Tibial nerve (tissue), 4 donors: ENCODE measurements around the gene SPOCK1. TPM values are rescaled to one million over a fixed set of nuclear protein-coding genes. Genes with fewer than 3 reads are reported as not detected.

ENCODE experiments used
- DNase-seq, 2 donors: peaks; one replicate each; pipeline ENCODE4 v3.0.0-alpha.2; 2019; ENCODE audit warnings: low spot score in 2 of 2
- H3K27ac ChIP-seq, 4 donors: fragments of 200-600 bp; sonication (generic) in 3 of 4; one replicate each; pipeline ENCODE4 v1.5.1; 2017 to 2019; ENCODE audit warnings: mild to moderate bottlenecking in 1 of 4
- H3K27me3 ChIP-seq, 2 donors: fragments of 200-600 bp; sonication (generic) in 1 of 2; one replicate each; pipeline versions ENCODE4 v1.5.1 to v1.6.0; 2017 to 2019
- H3K36me3 ChIP-seq, 3 donors: fragments of 200-600 bp; sonication (generic); one replicate each; pipeline ENCODE4 v1.5.1; 2018 to 2019
- H3K4me1 ChIP-seq, 4 donors: fragments of 200-600 bp; sonication (generic) in 3 of 4; one replicate each; pipeline ENCODE4 v1.5.1; 2017 to 2019
- H3K4me3 ChIP-seq, 4 donors: fragments of 200-600 bp; sonication (generic) in 3 of 4; one replicate each; pipeline ENCODE4 v1.5.1; 2017 to 2019; ENCODE audit warnings: mild to moderate bottlenecking in 1 of 4, moderate library complexity in 1 of 4
- H3K9me3 ChIP-seq, 4 donors: fragments of 200-600 bp; sonication (generic) in 3 of 4; one replicate each; pipeline ENCODE4 v1.5.1; 2017 to 2019
- EP300 ChIP-seq, 2 donors: sonication (generic); formaldehyde crosslinking; IDR thresholded peaks; one replicate each; pipeline ENCODE4 v1.6.1; 2017; ENCODE audit warnings: antibody characterized with exemption in 2 of 2, mild to moderate bottlenecking in 1 of 2
- POLR2A ChIP-seq, 2 donors: fragments of 450-650 bp; IDR thresholded peaks; one replicate each; pipeline ENCODE4 v1.6.1; 2017; ENCODE audit warnings: antibody characterized with exemption in 2 of 2, mild to moderate bottlenecking in 2 of 2, moderate library complexity in 2 of 2
- WGBS, 2 donors: methylation state at CpG; one replicate each; pipeline ENCODE4 v1.1.5; 2018; 5-methylcytosine and 5-hydroxymethylcytosine counted together
- total RNA-seq, 4 donors: library from RNA; depleted of rRNA; stranded (reverse); fragments of >200 nt; gene quantifications; one replicate each; pipeline ENCODE4 v1.1.0, GENCODE V29; 2016
- TF ChIP-seq, protein P1 (sequence below), 5 experiments: fragments of 200-600 bp in 3 of 5; fragments of 450-650 bp in 2 of 5; sonication (generic) in 3 of 5; IDR thresholded peaks; one replicate each; pipeline ENCODE4 v1.5.1; 2016 to 2019; ENCODE audit warnings: antibody characterized with exemption in 5 of 5, mild to moderate bottlenecking in 3 of 5, moderate library complexity in 2 of 5

Gene SPOCK1
- total RNA-seq, 4 donors from 2014 or later = 39.8 to 119 (median 73.1) TPM

GRCh38 chr5:137292461-137293027 is 206.6 kb downstream of the SPOCK1 start:
- DNase-seq = no peak
- 67 to 72% methylated on average over 8 of the region's 8 CpGs for WGBS, 2 donors
- Histone ChIP-seq H3K9me3 (no peaks in the 10 kb centered on the region), H3K4me3 (no peak overlapping the region), H3K27ac (no peak overlapping the region), H3K27me3 (no peaks in the 10 kb centered on the region), H3K4me1 (no peaks in the 10 kb centered on the region), H3K36me3 (no peaks in the 10 kb centered on the region)
- TF ChIP-seq POLR2A (IDR thresholded peaks at IDR 0.05) = no peak
- TF ChIP-seq, protein P1, sequence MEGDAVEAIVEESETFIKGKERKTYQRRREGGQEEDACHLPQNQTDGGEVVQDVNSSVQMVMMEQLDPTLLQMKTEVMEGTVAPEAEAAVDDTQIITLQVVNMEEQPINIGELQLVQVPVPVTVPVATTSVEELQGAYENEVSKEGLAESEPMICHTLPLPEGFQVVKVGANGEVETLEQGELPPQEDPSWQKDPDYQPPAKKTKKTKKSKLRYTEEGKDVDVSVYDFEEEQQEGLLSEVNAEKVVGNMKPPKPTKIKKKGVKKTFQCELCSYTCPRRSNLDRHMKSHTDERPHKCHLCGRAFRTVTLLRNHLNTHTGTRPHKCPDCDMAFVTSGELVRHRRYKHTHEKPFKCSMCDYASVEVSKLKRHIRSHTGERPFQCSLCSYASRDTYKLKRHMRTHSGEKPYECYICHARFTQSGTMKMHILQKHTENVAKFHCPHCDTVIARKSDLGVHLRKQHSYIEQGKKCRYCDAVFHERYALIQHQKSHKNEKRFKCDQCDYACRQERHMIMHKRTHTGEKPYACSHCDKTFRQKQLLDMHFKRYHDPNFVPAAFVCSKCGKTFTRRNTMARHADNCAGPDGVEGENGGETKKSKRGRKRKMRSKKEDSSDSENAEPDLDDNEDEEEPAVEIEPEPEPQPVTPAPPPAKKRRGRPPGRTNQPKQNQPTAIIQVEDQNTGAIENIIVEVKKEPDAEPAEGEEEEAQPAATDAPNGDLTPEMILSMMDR (IDR thresholded peaks at IDR 0.05) = no peak
- no peak for TF ChIP-seq EP300 (IDR thresholded peaks at IDR 0.05)

DNA sequence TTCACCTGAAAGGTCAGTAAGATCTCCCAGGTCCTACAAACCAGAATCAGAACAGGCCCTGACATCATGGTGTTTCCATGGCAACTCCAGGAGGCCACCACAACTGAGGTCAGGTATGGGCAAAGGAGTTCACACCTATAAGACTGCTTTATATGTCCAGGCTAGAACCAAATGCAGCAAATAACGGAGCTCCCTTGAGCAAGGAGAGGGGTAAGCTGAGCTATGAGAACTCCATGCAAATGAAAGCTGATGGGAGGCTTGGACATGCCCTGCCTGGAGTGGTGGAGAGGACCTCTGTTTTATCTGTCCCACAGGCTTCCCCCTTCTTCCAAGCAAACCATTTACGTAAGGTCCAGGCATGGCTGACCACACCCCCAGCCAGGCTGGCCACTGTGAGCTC is 207.7 kb downstream of the SPOCK1 start:
- no peaks in the 10 kb centered on the region for H3K27me3 ChIP-seq
- H3K27ac ChIP-seq = no peak overlapping the region
- no peak for DNase-seq
- TF ChIP-seq EP300 (IDR thresholded peaks at IDR 0.05) = no peak
- TF ChIP-seq, protein P1 (IDR thresholded peaks at IDR 0.05) = no peak
- no peak for TF ChIP-seq POLR2A (IDR thresholded peaks at IDR 0.05)
- WGBS, 2 donors = 29 to 40% methylated on average over 2 of the region's 2 CpGs
- H3K4me1 ChIP-seq = no peaks in the 10 kb centered on the region
- no peak overlapping the region for H3K4me3 ChIP-seq
- H3K9me3 ChIP-seq = no peaks in the 10 kb centered on the region
- no peaks in the 10 kb centered on the region for H3K36me3 ChIP-seq

GRCh38 chr5:137291031-137291430 is 208.1 kb downstream of the SPOCK1 start:
- TF ChIP-seq EP300 (IDR thresholded peaks at IDR 0.05) = no peak
- TF ChIP-seq, protein P1 (IDR thresholded peaks at IDR 0.05) = no peak
- no peak for TF ChIP-seq POLR2A (IDR thresholded peaks at IDR 0.05)
- WGBS, 2 donors = 69 to 80% methylated on average over 1 of the region's 1 CpG
- no peak overlapping the region for H3K4me3 ChIP-seq

GRCh38 chr5:137290373-137290772 is 208.8 kb downstream of the SPOCK1 start:
- H3K4me3 ChIP-seq = no peak overlapping the region
- no peaks in the 10 kb centered on the region for H3K27me3 ChIP-seq
- H3K27ac ChIP-seq = no peak overlapping the region
- no peak for DNase-seq
- no peaks in the 10 kb centered on the region for H3K9me3 ChIP-seq
- WGBS, 2 donors = 92 to 93% methylated on average over 3 of the region's 3 CpGs
- no peaks in the 10 kb centered on the region for H3K36me3 ChIP-seq
- TF ChIP-seq EP300 (IDR thresholded peaks at IDR 0.05) = no peak
- no peak for TF ChIP-seq POLR2A (IDR thresholded peaks at IDR 0.05)
- TF ChIP-seq, protein P1 (IDR thresholded peaks at IDR 0.05) = no peak
- no peaks in the 10 kb centered on the region for H3K4me1 ChIP-seq

More at GRCh38 chr5:137291031-137291430, 208.1 kb downstream of the SPOCK1 start:
- Histone ChIP-seq H3K4me1 (no peaks in the 10 kb centered on the region), H3K27me3 (no peaks in the 10 kb centered on the region), H3K36me3 (no peaks in the 10 kb centered on the region), H3K27ac (no peak overlapping the region), H3K9me3 (no peaks in the 10 kb centered on the region)
- no peak for DNase-seq

- DNase-seq = no peak
- 93 to 96% methylated on average over 1 of the region's 1 CpG for WGBS, 2 donors
- Histone ChIP-seq H3K4me3 (no peak overlapping the region), H3K36me3 (no peaks in the 10 kb centered on the region), H3K27me3 (no peaks in the 10 kb centered on the region), H3K4me1 (no peaks in the 10 kb centered on the region), H3K27ac (no peak overlapping the region), H3K9me3 (no peaks in the 10 kb centered on the region)
- no peak for TF ChIP-seq EP300 (IDR thresholded peaks at IDR 0.05)
- no peak for TF ChIP-seq POLR2A (IDR thresholded peaks at IDR 0.05)
Measured at GRCh38 chr5:137289856-137290255, 209.3 kb downstream of the SPOCK1 start.
